Mesenchymal stem cell (in vitro differentiated cells and primary cell): ENCODE data around the gene MYLK.
A peak's percentile ranks its signal among the peaks of the same experiment; 100 is the strongest.

Experiments used
- DNase-seq: peaks from one replicate; pipeline ENCODE4 v3.0.0-alpha.2; 2013
- H2AFZ ChIP-seq: one replicate; pipeline ENCODE4 v1.6.1; 2013; ENCODE audit warnings: low read depth, mild to moderate bottlenecking, control low read depth, inconsistent platforms, low read length, moderate library complexity
- H2AK5ac ChIP-seq: 2 replicates; pipeline ENCODE4 v1.6.1; 2013; ENCODE audit warnings: low read length, moderate library complexity, mild to moderate bottlenecking, inconsistent platforms; ENCODE audit not compliant: severe bottlenecking
- H2BK120ac ChIP-seq: one replicate; pipeline ENCODE4 v1.6.1; 2013; ENCODE audit warnings: low read depth, mild to moderate bottlenecking, inconsistent platforms, low read length, moderate library complexity
- H2BK12ac ChIP-seq, 2 experiments: one replicate each; pipeline ENCODE4 v1.6.1; 2013; ENCODE audit warnings: inconsistent platforms in 2 of 2, low read length in 2 of 2, mild to moderate bottlenecking in 2 of 2, moderate library complexity in 2 of 2, control low read depth in 1 of 2
- H2BK15ac ChIP-seq: one replicate; pipeline ENCODE4 v1.6.1; 2013; ENCODE audit warnings: mild to moderate bottlenecking, low read depth, inconsistent platforms; ENCODE audit not compliant: poor library complexity, severe bottlenecking
- H2BK5ac ChIP-seq: 2 replicates; pipeline ENCODE4 v1.6.1; 2013; ENCODE audit warnings: low read depth, mild to moderate bottlenecking, low read length, control low read depth, inconsistent platforms; ENCODE audit not compliant: poor library complexity, severe bottlenecking
- H3K14ac ChIP-seq, 2 experiments: one replicate each; pipeline ENCODE4 v1.6.1; 2013; ENCODE audit warnings: inconsistent platforms in 2 of 2, low read length in 2 of 2, control low read depth in 1 of 2, mild to moderate bottlenecking in 1 of 2, moderate library complexity in 1 of 2
- H3K18ac ChIP-seq, 2 experiments: one replicate each; pipeline ENCODE4 v1.6.1; 2013; ENCODE audit warnings: inconsistent platforms in 2 of 2, low read length in 2 of 2, control low read depth in 1 of 2, low read depth in 1 of 2, mild to moderate bottlenecking in 1 of 2
- H3K23ac ChIP-seq, 2 experiments: one replicate each; pipeline ENCODE4 v1.6.1; 2013; ENCODE audit warnings: inconsistent platforms in 2 of 2, low read length in 2 of 2, mild to moderate bottlenecking in 2 of 2, moderate library complexity in 2 of 2, control low read depth in 1 of 2
- H3K27ac ChIP-seq: 2 replicates; pipeline ENCODE4 v1.5.1; 2013; ENCODE audit warnings: mild to moderate bottlenecking, moderate library complexity, low read length, control low read depth, inconsistent platforms; ENCODE audit not compliant: poor library complexity, severe bottlenecking
- H3K27me3 ChIP-seq, 2 experiments: 2 replicates each; pipeline versions ENCODE4 v1.6.1 to v1.7.0; 2013; ENCODE audit warnings: low read length in 2 of 2, mild to moderate bottlenecking in 2 of 2, moderate library complexity in 2 of 2, control low read depth in 1 of 2, inconsistent platforms in 1 of 2; ENCODE audit not compliant: control insufficient read depth in 1 of 2, insufficient read depth in 1 of 2
- H3K36me3 ChIP-seq, 2 experiments: 2 replicates each; pipeline versions ENCODE4 v1.6.1 to v1.7.0; 2013; ENCODE audit warnings: low read length in 2 of 2, control low read depth in 1 of 2, inconsistent platforms in 1 of 2, low read depth in 1 of 2, mild to moderate bottlenecking in 1 of 2; ENCODE audit not compliant: insufficient read depth in 2 of 2, control insufficient read depth in 1 of 2
- H3K4ac ChIP-seq, 2 experiments: one replicate each; pipeline ENCODE4 v1.6.1; 2013; ENCODE audit warnings: inconsistent platforms in 2 of 2, low read length in 2 of 2, mild to moderate bottlenecking in 2 of 2, moderate library complexity in 2 of 2, control low read depth in 1 of 2, low read depth in 1 of 2
- H3K4me1 ChIP-seq: 2 replicates; pipeline ENCODE4 v1.6.1; 2013; ENCODE audit warnings: low read depth, low read length, control low read depth; ENCODE audit not compliant: control insufficient read depth, insufficient read depth
- H3K4me2 ChIP-seq: 2 replicates; pipeline ENCODE4 v1.6.1; 2013; ENCODE audit warnings: low read length, mild to moderate bottlenecking, inconsistent platforms; ENCODE audit not compliant: poor library complexity, severe bottlenecking
- H3K4me3 ChIP-seq, 2 experiments: 2 replicates each; pipeline versions ENCODE4 v1.5.1 to v1.7.0; 2013; ENCODE audit warnings: low read length in 2 of 2, mild to moderate bottlenecking in 2 of 2, control low read depth in 1 of 2, low read depth in 1 of 2; ENCODE audit not compliant: insufficient read depth in 1 of 2
- H3K79me1 ChIP-seq: replicated peaks from 2 replicates; pipeline ENCODE4 v1.6.1; 2013; ENCODE audit warnings: mild to moderate bottlenecking, control low read depth, low read length, inconsistent platforms; ENCODE audit not compliant: poor library complexity, severe bottlenecking
- H3K9ac ChIP-seq: 2 replicates; pipeline ENCODE4 v1.7.0; 2013; ENCODE audit warnings: mild to moderate bottlenecking, low read length, moderate library complexity
- H3K9me3 ChIP-seq: 2 replicates; pipeline ENCODE4 v1.7.0; 2013; ENCODE audit warnings: mild to moderate bottlenecking, low read length; ENCODE audit not compliant: control insufficient read depth
- H4K8ac ChIP-seq: one replicate; pipeline ENCODE4 v1.6.1; 2013; ENCODE audit warnings: inconsistent platforms, mild to moderate bottlenecking, low read length, moderate library complexity
- H4K91ac ChIP-seq: one replicate; pipeline ENCODE4 v1.6.1; 2013; ENCODE audit warnings: mild to moderate bottlenecking, low read length, inconsistent platforms
- WGBS: methylation state at CpG from one replicate; pipeline ENCODE4 v1.1.7; 2013; ENCODE audit warnings: mixed read lengths; 5-methylcytosine and 5-hydroxymethylcytosine counted together

The MYLK gene

DNA sequence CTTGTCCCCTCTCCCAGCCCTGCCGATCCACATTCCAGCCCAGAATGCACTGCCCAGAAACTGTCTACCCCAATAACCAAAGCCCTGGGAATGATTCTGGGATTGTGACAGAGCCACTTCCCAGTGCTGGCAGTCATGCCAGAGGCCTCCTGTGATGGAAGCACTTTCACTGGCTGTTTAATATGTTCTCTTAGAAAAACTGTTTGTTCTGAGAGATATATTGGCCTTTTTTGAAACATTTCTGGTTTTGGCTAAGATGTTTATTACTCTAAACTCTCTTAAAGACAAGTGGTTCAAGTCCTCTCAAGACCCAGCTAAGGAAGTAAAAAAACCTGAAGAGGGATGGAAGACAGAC lies 225.3 kb downstream of the MYLK start:
- no peaks in the 10 kb centered on the region for H3K9me3 ChIP-seq
- H4K8ac ChIP-seq: no peak overlapping the region
- peaks cover 29% of the 10 kb centered on the region for H3K79me1 ChIP-seq
- no peak for DNase-seq
- H4K91ac ChIP-seq: no peak overlapping the region
- H3K14ac ChIP-seq: no peak overlapping the region
- no peak overlapping the region for H2BK5ac ChIP-seq
- no peak overlapping the region for H3K18ac ChIP-seq
- no peak overlapping the region for H2BK15ac ChIP-seq
- peaks cover 37 to 46% of the 10 kb centered on the region in 2 experiments for H3K36me3 ChIP-seq
- no peaks in the 10 kb centered on the region for H3K27me3 ChIP-seq
- peak overlapping the region; percentile 98 for H2AK5ac ChIP-seq
- no peak overlapping the region for H2AFZ ChIP-seq
- no peak overlapping the region for H3K4me3 ChIP-seq
- H3K4me2 ChIP-seq: no peak overlapping the region
- H3K9ac ChIP-seq: peak overlapping the region; percentile 69
- H3K23ac ChIP-seq: no peak overlapping the region
- peaks cover 19% of the 10 kb centered on the region for H3K4me1 ChIP-seq
- WGBS: 83% methylated on average over 1 of the region's 1 CpG
- H3K27ac ChIP-seq: no peak overlapping the region
- H3K4ac ChIP-seq: no peak overlapping the region
- H2BK120ac ChIP-seq: no peak overlapping the region
- no peak overlapping the region for H2BK12ac ChIP-seq

DNA sequence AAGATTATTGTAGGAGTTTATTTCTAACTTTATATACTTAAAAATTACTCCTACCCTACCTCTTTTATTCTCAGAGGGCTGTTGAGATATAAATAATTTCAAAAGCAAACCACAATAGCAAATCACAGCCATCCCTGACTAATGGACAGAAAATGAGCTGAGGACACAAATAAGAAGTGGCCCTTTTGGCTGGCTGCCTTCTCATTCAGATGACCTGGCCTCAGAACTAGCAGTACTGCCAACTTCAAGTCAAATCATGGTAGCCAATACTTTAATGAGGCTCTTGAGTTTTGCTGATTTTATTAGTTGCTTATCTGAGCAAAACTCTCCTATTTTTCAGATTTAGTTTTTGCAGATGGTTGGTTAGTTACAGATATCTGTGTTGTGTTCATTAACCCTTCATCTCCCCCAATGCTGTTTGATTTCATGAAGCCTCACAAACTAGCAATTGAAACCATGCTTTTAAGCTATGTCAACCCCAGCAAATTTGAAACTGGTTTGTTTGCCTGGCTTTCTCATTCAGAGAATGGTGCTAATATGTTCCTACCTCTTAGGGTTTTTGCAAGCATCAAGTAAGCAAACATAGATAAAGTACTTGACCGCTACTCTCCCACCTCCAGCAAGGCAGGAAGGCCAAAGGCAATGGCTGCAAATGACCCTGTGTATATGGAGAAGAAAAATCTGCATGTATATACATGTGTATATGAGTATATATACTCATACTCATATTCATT lies 225.8 kb downstream of the MYLK start:
- Histone ChIP-seq H3K4me3 (no peak overlapping the region), H4K8ac (no peak overlapping the region), H3K4me2 (no peak overlapping the region), H2BK12ac (no peak overlapping the region), H2BK15ac (no peak overlapping the region), H2BK120ac (no peak overlapping the region), H3K4me1 (peaks cover 20% of the 10 kb centered on the region), H3K27ac (no peak overlapping the region), H3K36me3 (peaks cover 32 to 45% of the 10 kb centered on the region in 2 experiments), H3K79me1 (peaks cover 24% of the 10 kb centered on the region), H3K9ac (peak overlapping the region; percentile 69), H2AFZ (no peak overlapping the region), H3K9me3 (no peaks in the 10 kb centered on the region), H2BK5ac (no peak overlapping the region), H4K91ac (no peak overlapping the region), H3K18ac (no peak overlapping the region), H3K14ac (no peak overlapping the region), H2AK5ac (peak overlapping the region; percentile 85), H3K23ac (no peak overlapping the region), H3K4ac (no peak overlapping the region), H3K27me3 (no peaks in the 10 kb centered on the region)
- no CpG with 5 or more reads among the region's 1 CpG for WGBS
- no peak for DNase-seq

DNA sequence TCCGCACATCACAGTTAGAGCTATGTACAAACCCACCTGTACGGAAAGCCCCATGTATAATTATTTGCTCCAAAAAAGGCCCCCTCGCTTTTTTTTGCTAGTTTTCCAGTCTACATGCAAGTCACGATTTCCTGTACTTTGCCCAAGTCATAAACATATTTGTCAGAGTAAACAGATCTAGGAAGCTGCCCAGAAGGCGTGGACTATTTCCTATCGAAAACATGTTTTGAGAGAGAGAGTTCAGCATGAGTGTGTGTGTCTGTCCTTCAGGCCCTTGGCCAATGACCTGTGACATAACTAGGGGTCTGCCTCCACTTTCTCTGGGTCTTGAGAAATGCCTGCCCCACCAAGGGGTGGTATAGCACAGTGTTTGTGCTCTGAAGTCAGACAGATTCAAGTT lies 226.6 kb downstream of the MYLK start:
- H2AK5ac ChIP-seq: peak overlapping the region; percentile 3
- H3K4me2 ChIP-seq: no peak overlapping the region
- H3K9me3 ChIP-seq: no peaks in the 10 kb centered on the region
- H3K23ac ChIP-seq: no peak overlapping the region
- H3K79me1 ChIP-seq: peaks cover 17% of the 10 kb centered on the region
- H2BK5ac ChIP-seq: no peak overlapping the region
- no peak overlapping the region for H3K18ac ChIP-seq
- no peak overlapping the region for H2BK12ac ChIP-seq
- no peaks in the 10 kb centered on the region for H3K27me3 ChIP-seq
- H3K4me3 ChIP-seq: no peak overlapping the region
- no peak overlapping the region for H2BK120ac ChIP-seq
- no peak overlapping the region for H2BK15ac ChIP-seq
- 87% methylated on average over 6 of the region's 6 CpGs for WGBS
- H2AFZ ChIP-seq: no peak overlapping the region
- H3K27ac ChIP-seq: no peak overlapping the region
- peaks cover 26% of the 10 kb centered on the region for H3K4me1 ChIP-seq
- H3K9ac ChIP-seq: peak overlapping the region; percentile 51
- DNase-seq: peak; percentile 45
- H4K8ac ChIP-seq: no peak overlapping the region
- no peak overlapping the region for H3K14ac ChIP-seq
- peaks cover 25 to 43% of the 10 kb centered on the region in 2 experiments for H3K36me3 ChIP-seq
- H4K91ac ChIP-seq: no peak overlapping the region
- H3K4ac ChIP-seq: no peak overlapping the region

DNA sequence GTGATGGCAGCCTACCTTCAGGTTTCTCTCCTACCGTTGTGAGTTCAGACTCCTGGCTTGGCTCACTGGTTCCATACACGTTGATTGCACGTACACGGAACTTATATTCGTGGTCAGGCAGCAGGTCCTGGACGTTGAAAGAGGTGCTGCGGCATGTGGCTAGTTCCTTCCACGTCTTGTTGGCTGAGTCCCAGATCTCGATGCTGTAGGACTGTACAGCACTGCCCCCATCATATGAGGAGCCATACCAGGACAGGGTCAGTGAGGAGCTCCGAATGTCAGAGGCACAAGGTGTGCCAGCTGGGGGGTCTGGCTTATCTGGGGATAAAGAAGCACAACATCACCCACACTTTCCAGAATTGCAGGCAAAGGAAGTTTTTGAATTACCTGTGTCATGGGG lies 227.0 kb downstream of the MYLK start:
- peak overlapping the region; percentile 3 for H3K9ac ChIP-seq
- H3K36me3 ChIP-seq: peaks cover 20 to 42% of the 10 kb centered on the region in 2 experiments
- no peak overlapping the region for H3K4me2 ChIP-seq
- peak overlapping the region; percentile 65 for H4K8ac ChIP-seq
- no peak overlapping the region for H2BK5ac ChIP-seq
- H3K14ac ChIP-seq: no peak overlapping the region
- no peak overlapping the region for H3K18ac ChIP-seq
- no peak overlapping the region for H2AFZ ChIP-seq
- no peak overlapping the region for H3K23ac ChIP-seq
- no peak overlapping the region for H3K27ac ChIP-seq
- peak overlapping the region in 1 of 2 experiments; percentile 13 for H3K4ac ChIP-seq
- no peaks in the 10 kb centered on the region for H3K9me3 ChIP-seq
- no peak overlapping the region for H4K91ac ChIP-seq
- peaks cover 26% of the 10 kb centered on the region for H3K4me1 ChIP-seq
- DNase-seq: no peak
- H2BK12ac ChIP-seq: no peak overlapping the region
- no peak overlapping the region for H2BK120ac ChIP-seq
- H2BK15ac ChIP-seq: no peak overlapping the region
- H3K27me3 ChIP-seq: no peaks in the 10 kb centered on the region
- H3K4me3 ChIP-seq: no peak overlapping the region
- H3K79me1 ChIP-seq: peaks cover 16% of the 10 kb centered on the region
- no peak overlapping the region for H2AK5ac ChIP-seq
- 97% methylated on average over 9 of the region's 10 CpGs for WGBS
